ENCODE measurements around the gene TRPM2.
"Not testable (repeated sequence)": the region's sequence is repeated elsewhere in the genome, so short reads cannot be mapped to it uniquely, and the experiment has no call there.

Gene TRPM2

GRCh38 chr21:44335266-44336059, 18.0 kb upstream of the TRPM2 start:
- no peak for DNase-seq (ENCODE audit: low read depth)

GRCh38 chr21:44337449-44337848, 16.0 kb upstream of the TRPM2 start:
- DNase-seq (ENCODE audit: low read depth) = no peak

GRCh38 chr21:44337941-44338895, 15.2 kb upstream of the TRPM2 start:
- no peak for DNase-seq (ENCODE audit: low read depth)

GRCh38 chr21:44338971-44339910, 14.2 kb upstream of the TRPM2 start, which contains the start of gene CFAP410:
Gene CFAP410, minus strand, starts transcription at chr21:44339390. Its CDS starts 196 bp downstream, at chr21:44339194.
- DNase-seq (ENCODE audit: low read depth) = peak; percentile 93

- not testable (repeated sequence) for DNase-seq (ENCODE audit: low read depth)
Observed at GRCh38 chr21:44341726-44342458, 11.5 kb upstream of the TRPM2 start.

- not testable (repeated sequence) for DNase-seq (ENCODE audit: low read depth)
Observed at GRCh38 chr21:44342981-44343380, 10.4 kb upstream of the TRPM2 start.

- no peak for DNase-seq (ENCODE audit: low read depth)
Observed at GRCh38 chr21:44344541-44345183, 8.8 kb upstream of the TRPM2 start.

GRCh38 chr21:44345495-44345894, 7.9 kb upstream of the TRPM2 start:
- no peak for DNase-seq (ENCODE audit: low read depth)

GRCh38 chr21:44347911-44348451, 5.4 kb upstream of the TRPM2 start:
- DNase-seq (ENCODE audit: low read depth) = no peak

- DNase-seq (ENCODE audit: low read depth) = no peak
Observed at GRCh38 chr21:44348861-44349260, 4.6 kb upstream of the TRPM2 start.

GRCh38 chr21:44349416-44349846, 4.0 kb upstream of the TRPM2 start:
- no peak for DNase-seq (ENCODE audit: low read depth)

- DNase-seq (ENCODE audit: low read depth) = no peak
Observed at GRCh38 chr21:44349847-44350772, 3.3 kb upstream of the TRPM2 start.

GRCh38 chr21:44350773-44351481, 2.5 kb upstream of the TRPM2 start:
- no peak for DNase-seq (ENCODE audit: low read depth)

- DNase-seq (ENCODE audit: low read depth) = no peak
Observed at GRCh38 chr21:44351535-44352252, 1.7 kb upstream of the TRPM2 start.

- DNase-seq (ENCODE audit: low read depth) = no peak
Observed at GRCh38 chr21:44352253-44352860, 1.1 kb upstream of the TRPM2 start.

- no peak for DNase-seq (ENCODE audit: low read depth)
Observed at GRCh38 chr21:44354001-44354405, 582 bp downstream of the TRPM2 start.
